Endothelial cell of umbilical vein (primary cell): ENCODE results near the gene KIAA0930. TPM values are rescaled to one million over a fixed set of nuclear protein-coding genes. Genes with fewer than 3 reads are reported as not detected.

Experiments
- BruUV-seq: library from RNA; stranded (reverse); fragments of 400-500 nt; replicated peaks from 2 replicates; lab custom pipeline; 2021; lab: Mats Ljungman, UMichigan
- CTCF ChIA-PET: fragments of 300-600, 350-600 bp; sonication (Branson Sonifier 250); formaldehyde crosslinking; loops from one replicate; lab custom pipeline; 2021; ENCODE audit warnings: antibody characterized with exemption, inconsistent platforms; lab: Charles Lee
- POLR2A ChIA-PET: fragments of 300-600, 350-600 bp; sonication (Branson Sonifier 250); formaldehyde crosslinking; loops from one replicate; lab custom pipeline; 2021; ENCODE audit warnings: antibody characterized with exemption, inconsistent platforms; lab: Charles Lee
- DNase-seq: peaks from one replicate; pipeline ENCODE4 v3.0.0-alpha.2; 2011; ENCODE audit warnings: low read depth, low spot score
- FAIRE-seq: peaks from 2 replicates; lab custom pipeline; 2011; peaks lifted over from hg19 to GRCh38; lab: Jason Lieb, UNC
- H2AFZ ChIP-seq: 2 replicates; pipeline ENCODE4 v1.6.0; 2012; ENCODE audit warnings: low read depth, low read length, control low read depth, inconsistent platforms
- H3K27ac ChIP-seq: 2 replicates; pipeline ENCODE4 v1.5.1; 2011; ENCODE audit warnings: low read depth, mild to moderate bottlenecking, control low read depth, low read length, moderate library complexity; ENCODE audit not compliant: insufficient read depth
- H3K27me3 ChIP-seq, 2 experiments: 2 replicates each; pipeline versions ENCODE4 v1.6.0 to v1.6.1; 2011; ENCODE audit warnings: low read length in 2 of 2, mixed read lengths in 1 of 2; ENCODE audit not compliant: control insufficient read depth in 2 of 2, insufficient read depth in 2 of 2
- H3K36me3 ChIP-seq, 2 experiments: 2 replicates in 1 of 2; 3 replicates in 1 of 2; pipeline ENCODE4 v1.5.1; 2011; ENCODE audit warnings: low read length in 2 of 2, mild to moderate bottlenecking in 1 of 2, moderate library complexity in 1 of 2; ENCODE audit not compliant: control insufficient read depth in 2 of 2, insufficient read depth in 2 of 2; ENCODE audit errors: extremely low read depth in 1 of 2
- H3K4me1 ChIP-seq: 3 replicates; pipeline ENCODE4 v1.5.1; 2011; ENCODE audit warnings: mild to moderate bottlenecking, low read length; ENCODE audit not compliant: control insufficient read depth, insufficient read depth; ENCODE audit errors: extremely low read depth
- H3K4me2 ChIP-seq: 2 replicates; pipeline ENCODE4 v1.6.1; 2011; ENCODE audit warnings: low read length, control low read depth, mixed read lengths; ENCODE audit not compliant: insufficient read depth
- H3K4me3 ChIP-seq, 3 experiments: fragments of 200-600 bp in 1 of 3; sonication (generic), shearing (Covaris generic) in 1 of 3; replicated peaks in 1 of 3; 2 replicates each; pipeline ENCODE4 v1.5.1; 2011 to 2016; ENCODE audit warnings: control low read depth in 3 of 3, low read length in 3 of 3, mild to moderate bottlenecking in 2 of 3, inconsistent platforms in 1 of 3, low read depth in 1 of 3, moderate library complexity in 1 of 3; ENCODE audit not compliant: insufficient read depth in 1 of 3
- H3K79me2 ChIP-seq: 2 replicates; pipeline ENCODE4 v1.6.0; 2012; ENCODE audit warnings: low read length, inconsistent platforms; ENCODE audit not compliant: control insufficient read depth, insufficient read depth
- H3K9ac ChIP-seq: replicated peaks from 2 replicates; pipeline ENCODE3; 2011; ENCODE audit warnings: low read length, control low read depth; ENCODE audit not compliant: insufficient read depth; ENCODE audit errors: extremely low read depth
- H3K9me1 ChIP-seq: replicated peaks from 3 replicates; pipeline ENCODE4 v1.6.0; 2011; ENCODE audit warnings: mild to moderate bottlenecking, low read length; ENCODE audit not compliant: control insufficient read depth, insufficient read depth; ENCODE audit errors: extremely low read depth
- H3K9me3 ChIP-seq: replicated peaks from 2 replicates; pipeline ENCODE4 v1.5.1; 2012; ENCODE audit warnings: low read length, inconsistent platforms; ENCODE audit not compliant: control insufficient read depth, insufficient read depth
- H4K20me1 ChIP-seq: replicated peaks from 2 replicates; pipeline ENCODE3; 2011; ENCODE audit warnings: mild to moderate bottlenecking, low read length; ENCODE audit not compliant: control insufficient read depth, insufficient read depth; ENCODE audit errors: extremely low read depth
- EZH2 ChIP-seq: IDR thresholded peaks from 2 replicates; pipeline ENCODE4 v1.6.1; 2012; ENCODE audit warnings: borderline replicate concordance, low read depth, mild to moderate bottlenecking, moderate library complexity, low read length, inconsistent platforms; ENCODE audit not compliant: severe bottlenecking
- FOS ChIP-seq: IDR thresholded peaks from 2 replicates; pipeline ENCODE4 v1.6.1; 2011; ENCODE audit warnings: mild to moderate bottlenecking, low read length, moderate library complexity, borderline replicate concordance; ENCODE audit not compliant: insufficient read depth
- GATA2 ChIP-seq: IDR thresholded peaks from 2 replicates; pipeline ENCODE4 v1.7.0; 2011; ENCODE audit warnings: low read depth, mild to moderate bottlenecking, moderate library complexity, mixed read lengths, low read length; ENCODE audit not compliant: insufficient read length, insufficient read depth
- JUN ChIP-seq: IDR thresholded peaks from 2 replicates; pipeline ENCODE4 v1.6.1; 2011; ENCODE audit warnings: borderline replicate concordance, low read depth; ENCODE audit not compliant: insufficient read length, insufficient read depth
- MYC ChIP-seq: IDR thresholded peaks from one replicate; pipeline ENCODE4 v1.6.1; 2011; ENCODE audit warnings: mild to moderate bottlenecking, low read depth, low read length
- POLR2A ChIP-seq: IDR thresholded peaks from 2 replicates; pipeline ENCODE4 v1.6.1; 2012; ENCODE audit warnings: low read depth, mild to moderate bottlenecking, control low read depth, low read length
- POLR2AphosphoS5 ChIP-seq: IDR thresholded peaks from 2 replicates; pipeline ENCODE4 v1.6.1; 2012; ENCODE audit warnings: low read depth, mild to moderate bottlenecking, control low read depth, low read length, moderate library complexity; ENCODE audit not compliant: insufficient read depth
- dilution Hi-C: fragments of 300-500 bp; cut with MboI; formaldehyde crosslinking; loops from one replicate; pipeline ENCODE4 v1.15.0; 2019; ENCODE audit warnings: low sequenced_read_pairs; ENCODE audit not compliant: extremely low pct_ligation_motif_present
- intact Hi-C: fragments of 100-400 bp; cut with micrococcal nuclease; formaldehyde crosslinking; loops from one replicate; pipeline ENCODE4 v1.10.0; 2022
- polyA plus RNA-seq, 4 experiments: library from polyadenylated mRNA; depleted of rRNA in 3 of 4; stranded (reverse) in 3 of 4; unstranded in 1 of 4; fragments of >200 nt; gene quantifications; 2 replicates each; pipeline versions ENCODE4 v1.2.1 to v1.2.3, GENCODE V29; 2011 to 2012; ENCODE audit warnings: missing spikeins in 1 of 4
- total RNA-seq: library from RNA; stranded (reverse); gene quantifications from 2 replicates; pipeline ENCODE4 v1.2.3, GENCODE V29; 2021
- TF ChIP-seq, protein P1 (sequence below), 2 donors: IDR thresholded peaks; 1 replicate in 1 of 2; 2 replicates in 1 of 2; pipeline ENCODE4 v1.5.1; 2011; ENCODE audit warnings: low read length in 2 of 2, mild to moderate bottlenecking in 2 of 2, moderate library complexity in 2 of 2, control low read depth in 1 of 2, inconsistent platforms in 1 of 2, low read depth in 1 of 2; ENCODE audit not compliant: insufficient read depth in 1 of 2; ENCODE audit errors: extremely low read depth in 1 of 2
- TF ChIP-seq, protein P2 (sequence below): IDR thresholded peaks from 2 replicates; pipeline ENCODE4 v1.6.1; 2011; ENCODE audit not compliant: insufficient read depth, insufficient read length

The KIAA0930 gene
- total and polyA plus RNA-seq, 2 donors (not counting 3 experiments of a cell fraction or from before 2014, with no cell fraction given): 37.9 to 53.6 TPM

- BruUV-seq: no TSS peak
- ChIA-PET POLR2A (no interaction called here), CTCF (no interaction called here)
- Histone ChIP-seq H3K9me3 (no peaks in the 10 kb centered on the region), H3K36me3 (no peaks in the 10 kb centered on the region), H3K27ac (no peak overlapping the region), H3K9me1 (no peaks in the 10 kb centered on the region), H3K4me2 (no peak overlapping the region), H3K79me2 (no peaks in the 10 kb centered on the region), H3K4me3 (no peak overlapping the region), H3K4me1 (peaks cover 23% of the 10 kb centered on the region), H3K27me3 (no peaks in the 10 kb centered on the region), H4K20me1 (no peaks in the 10 kb centered on the region), H2AFZ (no peak overlapping the region), H3K9ac (no peak overlapping the region)
- TF ChIP-seq, protein P1, sequence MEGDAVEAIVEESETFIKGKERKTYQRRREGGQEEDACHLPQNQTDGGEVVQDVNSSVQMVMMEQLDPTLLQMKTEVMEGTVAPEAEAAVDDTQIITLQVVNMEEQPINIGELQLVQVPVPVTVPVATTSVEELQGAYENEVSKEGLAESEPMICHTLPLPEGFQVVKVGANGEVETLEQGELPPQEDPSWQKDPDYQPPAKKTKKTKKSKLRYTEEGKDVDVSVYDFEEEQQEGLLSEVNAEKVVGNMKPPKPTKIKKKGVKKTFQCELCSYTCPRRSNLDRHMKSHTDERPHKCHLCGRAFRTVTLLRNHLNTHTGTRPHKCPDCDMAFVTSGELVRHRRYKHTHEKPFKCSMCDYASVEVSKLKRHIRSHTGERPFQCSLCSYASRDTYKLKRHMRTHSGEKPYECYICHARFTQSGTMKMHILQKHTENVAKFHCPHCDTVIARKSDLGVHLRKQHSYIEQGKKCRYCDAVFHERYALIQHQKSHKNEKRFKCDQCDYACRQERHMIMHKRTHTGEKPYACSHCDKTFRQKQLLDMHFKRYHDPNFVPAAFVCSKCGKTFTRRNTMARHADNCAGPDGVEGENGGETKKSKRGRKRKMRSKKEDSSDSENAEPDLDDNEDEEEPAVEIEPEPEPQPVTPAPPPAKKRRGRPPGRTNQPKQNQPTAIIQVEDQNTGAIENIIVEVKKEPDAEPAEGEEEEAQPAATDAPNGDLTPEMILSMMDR (IDR thresholded peaks at IDR 0.05; ENCODE audit: extremely low read depth in 1 of 2, insufficient read depth in 1 of 2, low read depth in 1 of 2, low read length in 2 of 2): no peak
- TF ChIP-seq FOS: no peak
- DNase-seq: peak; percentile 36
- intact Hi-C loops (loop anchor here (5.0 kb wide), 1 partner anchor 80 kb away; the partner anchor contains the start of gene NUP50), dilution Hi-C loops (no loop called here)
- peak; percentile 59 for FAIRE-seq
These were observed 2.1 kb upstream of the KIAA0930 start for GRCh38 chr22:45242778-45243191.

DNA sequence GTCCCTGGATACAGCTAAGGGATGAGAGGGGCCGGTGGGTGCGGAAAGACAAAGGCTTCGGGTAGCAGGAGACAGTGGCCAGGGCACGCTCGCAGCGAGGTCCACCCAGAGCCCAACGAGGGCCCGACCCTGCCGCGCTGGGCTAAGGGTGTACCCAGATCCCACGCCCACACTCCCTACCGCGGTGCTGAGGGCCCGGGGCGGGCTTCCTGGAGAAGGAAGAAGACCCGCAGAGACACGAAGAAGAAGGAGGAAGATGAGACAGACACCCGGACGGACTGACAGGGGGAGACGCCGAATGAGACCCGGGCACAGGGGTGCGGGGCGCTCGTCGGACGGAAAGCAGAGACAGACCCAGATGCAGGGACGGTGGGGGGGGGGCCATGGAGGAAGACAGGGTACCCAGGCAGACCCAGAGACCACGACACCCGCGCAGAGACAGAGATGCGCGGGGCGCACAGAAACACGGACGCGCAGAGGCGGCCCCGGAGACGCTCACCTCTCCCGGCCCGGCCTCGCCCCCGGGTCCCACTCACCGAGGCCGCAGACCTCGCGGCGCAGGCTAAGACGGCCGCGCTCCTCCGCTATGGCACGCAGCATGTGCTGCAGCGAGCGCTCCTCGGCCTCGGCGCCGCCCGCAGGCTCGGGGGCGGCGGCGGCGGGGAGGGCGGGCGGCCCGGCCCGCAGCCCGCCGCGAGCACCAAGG, 437 bp downstream of the KIAA0930 start:
- H3K9ac ChIP-seq: peak overlapping the region; percentile 57
- ChIA-PET CTCF (no interaction called here), POLR2A (no interaction called here)
- dilution Hi-C loops: no loop called here
- no peaks in the 10 kb centered on the region for H3K36me3 ChIP-seq
- H4K20me1 ChIP-seq: no peaks in the 10 kb centered on the region
- intact Hi-C loops: loop anchor here (5.0 kb wide), 1 partner anchor 78 kb away; the partner anchor contains the start of gene NUP50
- no peak overlapping the region for H3K27ac ChIP-seq
- peak overlapping the region; percentile 73 for H3K4me2 ChIP-seq
- H3K4me3 ChIP-seq: peak overlapping the region; percentile 63 to 70 (median 68)
- no peaks in the 10 kb centered on the region for H3K9me1 ChIP-seq
- DNase-seq (peak; percentile 23), FAIRE-seq (no peak)
- H3K79me2 ChIP-seq: no peaks in the 10 kb centered on the region
- H2AFZ ChIP-seq: peak overlapping the region; percentile 77
- TF ChIP-seq EZH2 (no peak), MYC (no peak), POLR2A (no peak), FOS (no peak), POLR2AphosphoS5 (no peak), JUN (no peak), GATA2 (no peak)
- TF ChIP-seq, protein P1 (IDR thresholded peaks at IDR 0.05; ENCODE audit: extremely low read depth in 1 of 2, insufficient read depth in 1 of 2, low read depth in 1 of 2, low read length in 2 of 2): no peak
- TF ChIP-seq, protein P2, sequence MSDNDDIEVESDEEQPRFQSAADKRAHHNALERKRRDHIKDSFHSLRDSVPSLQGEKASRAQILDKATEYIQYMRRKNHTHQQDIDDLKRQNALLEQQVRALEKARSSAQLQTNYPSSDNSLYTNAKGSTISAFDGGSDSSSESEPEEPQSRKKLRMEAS: no peak
- H3K27me3 ChIP-seq: no peaks in the 10 kb centered on the region
- no TSS peak for BruUV-seq
- H3K9me3 ChIP-seq: no peaks in the 10 kb centered on the region
- peaks cover 10% of the 10 kb centered on the region for H3K4me1 ChIP-seq
